IPS-NIHi11 (cell line): Measurements from ENCODE around the gene DNAH9.

Source experiments
- DNase-seq: peaks from one replicate; pipeline ENCODE4 v3.0.0; 2012; ENCODE audit warnings: mixed read lengths, low spot score

The DNAH9 gene

DNA sequence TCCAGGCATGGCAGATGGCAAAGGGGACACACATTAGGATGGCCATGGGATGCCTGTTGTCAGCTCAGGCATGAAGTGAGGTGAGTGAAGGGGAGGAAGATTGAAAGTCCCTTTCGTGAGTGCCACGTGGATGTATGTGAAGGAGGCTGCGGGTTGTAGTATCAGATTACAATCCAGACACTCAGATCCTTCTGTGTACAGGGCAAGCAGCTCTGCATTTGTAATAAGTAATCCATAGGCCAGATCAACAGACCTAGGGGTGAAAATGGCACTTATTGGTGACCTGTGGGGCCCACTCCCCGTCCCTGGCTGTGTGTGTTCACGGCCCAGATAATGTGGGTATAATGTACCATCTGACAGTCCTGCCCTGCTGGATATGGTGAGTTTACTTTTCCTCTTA lies 159.5 kb downstream of the DNAH9 start:
- DNase-seq: no peak

DNA sequence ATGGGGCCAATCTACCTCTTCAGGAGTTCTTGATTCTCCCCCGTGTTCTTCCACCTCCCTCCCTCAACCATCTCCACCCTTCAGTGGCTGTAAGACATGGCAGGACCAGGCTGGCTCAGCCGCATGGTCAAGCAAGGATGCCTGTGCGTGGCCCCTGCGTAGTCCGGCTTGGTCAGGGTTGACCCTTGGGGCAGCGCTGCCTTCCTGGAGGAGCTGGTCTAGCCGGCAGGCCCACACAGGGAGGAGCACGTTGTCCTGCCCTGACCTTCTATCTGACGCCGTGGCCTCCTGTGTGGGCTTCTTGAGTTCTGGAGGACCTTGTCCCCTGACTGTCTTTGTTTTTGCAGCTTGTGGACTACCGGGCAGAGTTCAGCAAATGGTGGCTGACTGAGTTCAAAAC lies 169.8 kb downstream of the DNAH9 start:
- DNase-seq: no peak

DNA sequence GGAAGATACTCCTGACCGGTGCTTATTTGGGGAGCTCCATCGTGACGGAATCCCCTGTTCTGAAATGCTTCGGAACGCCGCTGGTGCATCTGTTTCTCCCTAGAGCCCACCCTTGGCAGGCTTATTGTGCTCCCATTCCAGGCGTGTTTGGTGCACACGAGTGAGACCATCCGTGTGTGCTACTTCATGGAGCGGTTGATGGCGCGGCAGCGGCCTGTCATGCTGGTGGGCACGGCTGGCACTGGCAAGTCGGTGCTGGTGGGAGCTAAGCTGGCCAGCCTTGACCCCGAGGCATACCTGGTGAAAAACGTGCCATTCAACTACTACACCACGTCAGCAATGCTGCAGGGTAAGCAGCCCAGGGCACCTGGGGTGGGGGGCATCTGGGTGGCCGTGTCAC lies 170.7 kb downstream of the DNAH9 start:
- DNase-seq: no peak

DNA sequence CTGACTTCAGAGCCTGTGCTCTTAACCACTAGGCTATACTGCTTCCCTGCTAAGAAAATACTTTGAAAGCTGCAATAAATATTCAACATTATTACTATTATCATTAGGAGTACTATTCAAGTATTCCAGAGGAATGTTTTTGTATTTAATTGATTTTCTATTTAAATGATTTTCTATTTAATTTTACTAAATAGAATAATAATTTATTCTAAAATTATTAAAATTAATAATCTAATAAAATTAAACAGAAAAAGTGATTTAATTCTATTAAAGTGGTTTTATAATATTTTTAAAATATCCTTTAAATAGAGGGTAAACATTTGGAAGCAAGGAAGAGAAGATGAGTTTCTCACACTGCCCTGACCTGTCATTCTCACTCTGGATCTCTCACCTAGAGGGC lies 173.8 kb downstream of the DNAH9 start:
- no peak for DNase-seq

DNA sequence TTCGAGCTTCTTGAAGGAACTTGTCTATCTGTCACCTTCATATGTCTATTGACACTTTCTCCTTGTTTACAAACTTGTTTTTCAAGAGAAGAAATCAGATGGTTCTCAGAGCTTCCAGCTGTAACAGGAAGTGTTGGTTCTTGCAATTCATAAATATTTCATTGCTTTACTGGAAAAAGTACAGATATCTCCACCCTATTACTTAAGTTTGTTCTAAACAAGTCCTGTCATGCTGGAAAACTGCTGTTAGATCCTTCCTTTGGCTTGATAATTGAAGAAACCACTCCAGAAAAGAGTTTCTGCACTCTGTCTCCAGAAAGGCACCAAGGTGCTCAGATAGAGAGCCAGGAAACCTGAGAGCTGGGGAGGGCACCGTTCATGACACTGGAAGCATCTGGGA lies 181.6 kb downstream of the DNAH9 start:
- DNase-seq: no peak

DNA sequence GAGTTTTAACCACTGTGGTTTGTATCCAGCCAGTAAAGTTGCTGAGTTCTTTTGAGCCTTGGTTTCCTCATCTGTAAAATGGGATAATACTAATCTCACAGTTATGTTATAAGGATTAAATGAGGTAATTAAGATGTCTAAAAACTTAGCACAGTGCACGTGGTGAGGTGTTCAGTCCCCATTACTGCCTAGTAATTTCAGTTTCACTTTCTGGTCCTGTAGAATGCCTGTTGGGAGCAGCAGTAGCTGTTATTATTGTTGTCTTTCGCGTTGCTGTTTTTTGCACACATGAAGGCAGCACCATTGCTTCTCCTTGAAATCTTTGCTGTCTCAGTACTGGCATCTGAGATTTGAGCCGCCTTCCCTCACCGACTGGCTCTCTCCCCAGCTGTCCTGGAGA lies 182.4 kb downstream of the DNAH9 start:
- DNase-seq: no peak

DNA sequence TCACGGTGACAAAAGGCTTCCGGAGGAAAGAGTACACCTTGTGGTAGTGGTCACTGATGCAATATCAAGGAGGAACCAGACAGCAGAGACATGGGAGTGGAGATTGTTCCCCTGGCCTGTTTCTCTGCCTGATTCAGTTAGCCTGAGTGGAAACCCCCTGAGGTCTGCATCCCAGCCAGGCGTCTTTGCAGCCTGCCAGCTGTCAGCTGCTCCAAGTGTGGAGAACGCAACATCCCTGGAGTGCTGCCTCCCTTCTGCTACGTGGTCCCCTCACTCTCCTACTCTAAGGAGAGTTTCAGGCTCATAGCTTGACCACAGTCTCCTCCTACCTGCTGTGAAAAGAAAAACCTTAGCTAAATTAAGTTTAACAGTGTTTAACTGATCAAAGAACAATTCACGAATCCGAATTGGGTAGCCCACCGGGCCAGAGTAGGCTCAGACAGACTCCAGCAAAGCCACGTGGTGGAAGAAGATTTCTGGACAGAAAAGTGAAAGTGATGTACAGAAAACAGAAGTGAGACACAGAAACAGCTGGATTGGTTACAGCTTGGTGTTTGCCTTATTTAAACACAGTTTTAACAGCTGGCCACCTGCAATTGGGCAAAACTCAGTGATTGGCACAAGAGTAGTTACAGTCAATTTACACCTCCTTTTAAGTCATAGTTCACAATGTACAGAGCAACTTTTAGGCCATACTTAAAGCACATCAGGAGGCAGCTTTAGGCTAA lies 188.6 kb downstream of the DNAH9 start:
- DNase-seq: no peak

DNA sequence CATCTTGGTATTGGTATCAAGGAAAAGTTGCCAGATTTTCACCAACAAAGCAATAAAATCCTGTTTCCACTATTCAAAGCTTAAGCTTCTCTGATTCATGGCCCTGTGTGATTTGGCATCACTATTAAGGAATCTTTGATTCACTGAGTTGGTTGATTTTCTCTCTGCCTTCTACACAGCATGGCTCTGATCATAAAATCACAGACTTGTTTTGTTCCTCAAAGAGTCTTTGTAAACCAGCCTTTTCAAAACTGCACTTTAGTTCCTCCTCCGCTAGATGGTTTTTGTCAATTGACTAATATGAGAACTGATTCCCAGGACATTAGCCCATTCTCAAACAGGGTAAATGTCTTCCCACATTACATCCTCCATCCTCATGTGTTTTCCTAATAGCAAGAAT lies 197.6 kb downstream of the DNAH9 start:
- no peak for DNase-seq

DNA sequence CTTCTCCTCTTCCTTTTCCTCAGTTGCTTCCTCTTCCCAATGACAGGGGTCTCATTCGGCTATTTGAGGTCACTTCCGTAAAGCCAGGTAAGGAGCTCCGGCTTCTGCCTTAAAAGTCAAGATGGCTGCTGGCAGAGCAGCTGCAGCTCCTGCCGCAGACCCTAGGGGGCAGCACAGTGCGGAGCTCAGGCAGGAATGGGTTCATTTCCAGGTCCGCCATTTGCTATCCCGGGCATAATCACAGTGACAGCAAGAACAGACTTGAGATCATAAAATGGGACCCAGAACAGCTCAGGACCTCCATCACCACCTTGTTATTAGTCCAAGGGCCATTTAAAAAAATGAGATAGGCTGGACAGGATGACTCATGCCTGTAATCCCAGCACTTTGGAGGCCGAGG lies 199.5 kb downstream of the DNAH9 start:
- peak; percentile 45 for DNase-seq

DNA sequence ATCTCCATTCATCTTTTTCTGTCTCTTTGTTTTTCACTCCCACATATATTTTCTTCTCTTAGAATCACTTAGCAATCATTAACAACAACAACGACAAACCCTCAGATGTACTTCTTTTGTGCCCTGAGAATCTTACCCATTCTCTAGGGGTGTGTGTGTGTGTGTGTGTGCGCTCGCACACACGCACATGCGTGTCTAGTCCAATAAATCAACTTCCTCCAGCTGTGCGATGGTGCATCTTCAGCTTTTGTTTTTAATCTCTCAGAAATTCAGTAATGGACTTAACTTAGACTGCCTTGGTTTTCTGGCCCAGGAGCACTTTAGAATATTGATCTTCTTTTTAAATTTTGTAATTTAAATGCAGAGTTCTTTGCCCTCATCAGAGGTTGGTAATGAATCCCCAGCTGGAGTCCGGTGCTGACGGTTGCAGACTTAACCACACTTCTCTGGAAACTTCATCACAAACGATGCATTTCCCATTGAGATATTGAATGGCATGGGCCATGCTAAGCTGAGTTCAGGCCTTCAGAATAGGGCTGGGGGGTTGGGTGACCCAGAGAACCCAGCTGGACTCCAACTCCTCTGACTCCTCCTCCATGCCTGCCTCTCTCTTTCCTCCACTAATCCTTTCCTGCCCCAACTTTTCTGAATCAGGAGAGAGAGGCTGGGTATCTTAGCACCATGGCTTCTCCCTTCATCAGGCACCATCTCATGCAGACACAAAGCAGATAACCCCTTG lies 205.1 kb downstream of the DNAH9 start:
- DNase-seq: peak; percentile 32

DNA sequence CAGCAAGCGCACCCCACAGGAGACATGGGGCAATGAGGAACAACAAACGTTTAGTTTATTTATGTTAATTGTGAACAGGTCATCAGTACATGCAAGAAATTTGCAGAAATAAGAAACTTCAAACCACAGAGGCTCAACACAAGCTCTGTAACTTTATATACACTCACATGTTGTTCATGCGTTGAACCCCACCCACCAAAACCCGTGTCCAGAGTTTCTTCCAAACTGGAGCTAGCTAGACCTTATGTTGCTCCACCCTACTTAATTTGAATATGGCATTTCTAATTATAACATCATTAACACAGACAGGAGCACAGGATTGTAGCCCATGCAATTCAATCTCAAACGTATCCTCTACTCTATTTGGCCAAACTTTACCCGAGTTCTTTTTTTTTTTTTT lies 206.9 kb downstream of the DNAH9 start:
- no peak for DNase-seq

DNA sequence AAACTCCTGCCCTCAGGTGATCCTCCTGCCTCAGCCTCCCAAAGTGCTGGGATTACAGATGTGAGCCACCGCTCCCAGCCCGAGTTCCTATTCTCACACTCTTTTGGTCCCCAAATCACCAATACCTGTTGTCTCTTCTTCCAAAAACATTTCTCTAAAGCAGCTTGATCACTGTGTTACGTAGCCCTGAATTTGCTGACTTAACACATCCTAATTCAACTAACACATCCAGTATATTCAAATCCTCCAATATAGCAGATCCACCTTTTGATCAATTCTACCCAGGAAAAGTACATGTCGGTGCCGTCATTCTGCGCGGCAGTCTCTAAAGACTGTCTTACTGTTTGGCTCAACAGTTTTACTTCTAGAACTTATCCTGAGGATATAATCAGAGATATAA lies 207.7 kb downstream of the DNAH9 start:
- no peak for DNase-seq

DNA sequence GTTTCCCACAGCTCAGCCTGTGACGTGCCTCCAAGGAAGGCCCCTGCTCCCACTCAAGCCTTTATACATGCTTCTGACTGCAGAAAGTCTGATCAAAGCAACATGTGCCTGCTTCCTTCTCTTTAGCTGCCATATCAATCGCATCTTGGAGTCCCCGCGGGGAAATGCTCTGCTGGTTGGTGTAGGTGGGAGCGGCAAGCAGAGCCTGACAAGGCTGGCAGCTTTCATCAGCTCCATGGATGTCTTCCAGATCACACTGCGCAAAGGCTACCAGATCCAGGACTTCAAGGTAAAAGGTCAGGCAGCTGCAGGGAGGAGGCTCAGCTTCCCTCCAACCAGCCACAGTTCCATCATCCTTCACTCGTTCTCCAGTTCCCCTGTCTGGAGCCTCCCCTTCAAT lies 209.3 kb downstream of the DNAH9 start:
- DNase-seq: no peak

DNA sequence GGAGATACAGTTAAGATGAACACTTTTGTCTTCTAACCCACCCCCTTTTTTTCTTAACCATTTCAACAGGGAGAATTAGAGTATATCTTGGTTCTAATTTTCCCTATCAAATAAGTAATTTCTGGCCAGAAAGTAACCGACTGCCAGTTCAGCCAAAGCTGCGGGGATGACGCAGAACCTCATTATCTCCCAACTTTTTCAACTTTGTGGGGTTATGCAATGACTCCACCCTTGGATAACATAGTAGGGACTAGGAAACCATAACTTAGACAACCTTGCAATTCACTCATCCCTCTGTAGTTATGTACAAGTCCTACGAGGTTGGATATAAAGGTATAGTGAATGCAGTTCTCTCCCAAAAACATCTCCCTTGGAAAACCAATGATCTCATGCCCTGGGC lies 215.0 kb downstream of the DNAH9 start:
- no peak for DNase-seq

DNA sequence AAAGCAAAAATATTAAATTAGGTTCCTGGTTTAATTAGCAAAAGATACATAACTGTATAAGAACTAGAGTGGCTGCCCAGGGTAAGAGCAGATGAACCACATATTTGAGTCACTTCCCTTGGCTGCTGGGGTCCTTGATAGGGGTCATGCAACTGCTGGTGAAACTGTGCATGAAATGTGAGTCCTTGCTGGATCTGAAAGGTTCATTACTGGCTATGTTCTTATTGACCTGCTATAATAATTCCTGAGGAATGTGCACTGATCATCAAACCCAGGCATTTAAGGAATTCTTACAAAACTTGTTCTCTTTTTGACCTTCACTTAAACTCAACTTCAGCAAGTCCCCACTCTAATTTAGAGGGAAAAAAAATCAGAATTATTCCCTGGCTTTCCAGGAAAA lies 215.6 kb downstream of the DNAH9 start:
- no peak for DNase-seq

DNA sequence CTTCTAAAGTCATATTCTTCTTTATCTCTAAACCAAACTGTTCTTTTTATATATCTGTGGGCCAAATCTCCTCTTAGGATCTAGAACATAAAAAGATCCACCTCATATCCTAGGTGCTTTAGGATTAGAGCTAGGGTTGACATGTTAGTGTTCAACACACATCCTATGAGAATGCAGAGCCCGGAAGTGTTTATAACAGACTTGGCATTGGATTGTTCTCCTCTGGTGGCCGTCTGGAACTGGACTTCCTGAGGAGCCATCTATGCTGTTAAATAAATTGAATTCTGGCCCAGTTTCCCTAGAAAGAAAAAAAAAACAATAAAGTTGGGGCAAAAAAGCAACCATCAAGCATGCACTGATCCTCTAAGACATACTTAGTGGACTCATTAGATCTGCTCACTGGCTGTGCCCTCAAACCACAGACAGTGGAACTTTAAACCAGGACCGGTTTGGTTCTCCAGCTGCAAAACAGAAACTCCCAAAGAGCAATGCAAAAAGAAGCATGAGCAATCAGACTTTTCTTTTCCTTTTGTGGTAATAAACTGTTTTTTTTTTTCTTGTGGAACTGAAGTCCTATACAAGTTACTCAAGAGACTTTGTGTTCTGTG lies 216.5 kb downstream of the DNAH9 start:
- DNase-seq: no peak

DNA sequence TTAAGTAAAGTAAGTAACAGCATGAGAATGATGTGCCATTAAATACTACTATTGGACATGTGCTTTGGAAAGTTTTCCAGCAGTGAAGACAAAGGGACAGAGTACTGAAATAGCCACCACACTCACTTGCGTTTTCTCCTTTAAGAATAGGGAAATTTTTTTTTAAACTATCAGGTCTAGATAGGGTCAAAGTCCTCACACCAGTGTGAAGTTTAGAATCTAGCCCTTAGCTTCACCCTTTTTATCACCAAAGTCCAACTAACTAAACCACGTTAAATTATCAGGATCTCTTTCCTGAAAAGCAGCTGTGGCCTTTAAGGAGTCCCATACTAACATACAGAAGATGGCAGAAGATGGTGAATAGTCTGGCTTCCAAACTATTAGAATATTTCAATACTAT lies 218.1 kb downstream of the DNAH9 start:
- no peak for DNase-seq

DNA sequence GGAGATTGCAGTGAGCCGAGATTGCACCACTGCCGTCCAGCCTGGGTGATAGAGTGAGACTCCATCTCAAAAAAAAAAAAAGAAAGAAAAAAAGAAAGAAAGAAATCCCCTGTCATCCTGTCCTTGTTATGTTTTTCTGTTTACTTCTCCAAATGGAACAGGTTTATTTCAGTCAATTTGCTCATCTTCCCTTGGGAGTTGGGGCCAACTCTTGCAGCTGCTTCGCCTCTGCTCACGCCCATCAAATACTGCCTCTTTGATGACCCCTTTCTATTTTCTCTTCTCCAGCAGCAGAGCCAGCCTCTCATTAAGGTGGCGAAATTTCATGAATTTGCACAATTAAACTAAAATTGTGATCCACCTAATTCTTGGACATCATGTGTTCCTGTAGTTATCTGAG lies 225.6 kb downstream of the DNAH9 start:
- no peak for DNase-seq

DNA sequence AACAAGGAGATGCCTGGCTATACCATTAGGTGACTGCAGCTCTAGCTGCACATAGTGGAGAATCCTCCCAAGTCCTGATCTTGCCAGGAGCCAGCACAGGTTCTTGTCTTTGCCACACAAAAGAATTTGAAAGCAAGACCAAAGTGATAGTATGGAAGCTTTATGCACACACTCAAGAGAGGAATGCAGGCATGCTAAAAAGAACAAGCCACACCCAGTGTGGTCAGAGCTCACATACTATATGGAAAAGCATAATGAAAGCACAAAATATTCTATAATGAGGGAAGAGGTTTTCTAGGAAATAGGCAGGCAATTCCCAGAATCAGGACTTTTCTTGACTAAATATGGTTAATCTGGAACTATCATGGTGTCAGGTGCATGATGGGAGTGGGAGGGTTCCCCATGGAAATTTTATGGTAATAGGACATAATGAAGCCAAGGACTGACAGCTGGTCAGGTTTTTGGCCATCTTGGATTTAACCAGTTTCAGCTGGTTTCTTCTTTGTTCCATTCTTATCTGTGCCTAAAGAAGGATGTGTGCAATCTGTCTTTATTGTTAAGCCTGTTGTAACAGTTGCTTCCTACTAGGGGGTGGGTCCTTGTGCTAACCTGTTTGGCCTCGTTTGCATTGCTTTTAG lies 227.4 kb downstream of the DNAH9 start:
- no peak for DNase-seq

DNA sequence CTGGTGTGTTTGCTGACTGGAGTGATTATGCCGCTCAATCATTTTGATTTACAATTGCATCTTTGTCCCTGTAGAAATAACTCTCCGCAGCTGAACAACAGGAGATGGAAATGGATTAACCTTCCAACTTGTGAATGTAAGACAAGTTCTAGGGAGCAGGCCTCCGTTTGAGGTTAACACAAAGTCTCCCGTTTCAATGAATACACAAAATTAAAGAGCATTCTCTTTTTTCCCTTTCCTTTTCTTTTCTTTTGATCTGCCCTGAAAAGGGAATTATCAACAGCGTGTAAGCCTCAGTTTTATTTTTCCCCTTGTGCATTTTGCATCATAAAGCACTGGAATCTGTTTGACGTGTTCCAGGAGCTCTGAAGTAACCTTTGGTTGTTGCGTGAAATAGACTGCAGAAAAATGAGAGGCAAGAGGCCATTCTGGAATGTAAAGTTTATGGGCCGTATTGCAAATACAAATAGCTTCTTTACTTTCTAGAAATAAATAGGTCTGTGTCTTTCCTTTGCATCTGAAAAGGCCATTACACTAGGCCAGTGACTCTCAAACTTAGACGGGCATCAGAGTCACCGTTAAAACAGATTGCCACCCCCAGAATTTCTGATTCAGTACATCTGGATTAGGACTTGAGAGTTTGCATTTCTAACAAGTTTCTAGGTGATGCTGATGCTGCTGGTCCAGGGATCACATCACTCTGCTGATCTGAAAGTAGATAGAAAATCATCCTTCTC lies 234.3 kb downstream of the DNAH9 start:
- DNase-seq: no peak

DNA sequence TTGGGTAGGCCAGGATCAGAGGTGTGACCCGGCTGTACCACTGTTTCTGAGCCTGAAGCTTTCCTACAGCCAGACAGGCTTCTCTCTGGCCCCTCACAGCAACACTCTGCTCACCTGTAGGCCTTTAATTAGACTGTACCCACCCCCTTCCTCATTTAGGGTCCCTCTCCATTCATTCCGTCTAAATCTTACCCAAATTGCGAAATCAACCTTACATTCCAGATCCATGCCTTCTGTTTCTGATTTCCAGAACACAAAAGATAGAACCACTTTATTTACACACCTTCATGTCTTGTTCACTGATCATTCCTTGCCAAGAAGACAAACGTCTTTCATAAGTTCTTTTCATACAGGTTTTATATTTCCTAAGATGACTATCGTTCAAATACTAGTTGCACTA lies 238.2 kb downstream of the DNAH9 start:
- no peak for DNase-seq

DNA sequence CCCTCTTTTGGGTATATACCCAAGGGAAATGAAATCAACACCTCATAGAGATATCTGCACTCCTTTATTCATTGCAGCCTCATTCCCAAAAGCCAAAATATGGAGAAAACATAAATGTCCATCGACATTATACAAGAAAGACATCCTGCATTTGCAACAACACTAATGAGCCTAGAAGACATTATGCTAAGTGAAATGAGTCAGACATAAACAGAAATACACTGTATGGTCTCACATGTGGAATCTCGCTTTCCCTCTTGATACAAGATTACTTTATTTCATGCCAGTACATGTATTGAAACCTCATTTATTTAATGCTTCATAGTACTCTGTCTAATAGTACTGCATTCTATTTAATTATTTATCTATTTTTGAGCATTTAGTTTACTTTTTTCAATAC lies 241.8 kb downstream of the DNAH9 start:
- DNase-seq: no peak
